ENCODE results near the gene COP1.

DNA sequence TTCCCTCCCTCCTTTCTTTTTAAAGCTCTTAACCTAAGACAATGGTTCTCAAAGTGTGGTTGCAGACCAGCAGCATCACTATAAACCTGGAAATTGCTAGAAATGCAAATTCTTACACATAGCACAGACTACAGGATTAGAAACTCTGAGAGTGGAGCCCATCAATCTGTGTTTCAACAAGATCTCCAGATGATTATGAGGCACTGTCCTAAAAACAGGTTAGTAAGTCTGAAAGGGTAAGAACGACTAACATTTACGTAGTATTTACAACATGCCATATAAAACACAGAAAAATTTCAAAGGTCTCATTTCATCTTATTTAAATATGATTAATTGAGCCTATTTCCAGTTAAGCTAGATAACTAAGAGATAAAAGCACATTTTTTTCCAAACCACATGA, 138.8 kb downstream of the COP1 start:
- TF ChIP-seq TCF4 (CRISPR knock-in tag; IDR thresholded peaks at IDR 0.05; ENCODE audit: borderline replicate concordance) (no peak), ZFP3 (CRISPR knock-in tag; IDR thresholded peaks at IDR 0.05) (no peak), BACH2 (CRISPR knock-in tag; IDR thresholded peaks at IDR 0.05; ENCODE audit: borderline replicate concordance) (no peak), ARNTL (CRISPR knock-in tag; IDR thresholded peaks at IDR 0.05; ENCODE audit: borderline replicate concordance, low read depth) (no peak), RARB (CRISPR knock-in tag; IDR thresholded peaks at IDR 0.05) (no peak), SNAI2 (CRISPR knock-in tag; IDR thresholded peaks at IDR 0.05) (no peak)
- TF ChIP-seq, protein P1, sequence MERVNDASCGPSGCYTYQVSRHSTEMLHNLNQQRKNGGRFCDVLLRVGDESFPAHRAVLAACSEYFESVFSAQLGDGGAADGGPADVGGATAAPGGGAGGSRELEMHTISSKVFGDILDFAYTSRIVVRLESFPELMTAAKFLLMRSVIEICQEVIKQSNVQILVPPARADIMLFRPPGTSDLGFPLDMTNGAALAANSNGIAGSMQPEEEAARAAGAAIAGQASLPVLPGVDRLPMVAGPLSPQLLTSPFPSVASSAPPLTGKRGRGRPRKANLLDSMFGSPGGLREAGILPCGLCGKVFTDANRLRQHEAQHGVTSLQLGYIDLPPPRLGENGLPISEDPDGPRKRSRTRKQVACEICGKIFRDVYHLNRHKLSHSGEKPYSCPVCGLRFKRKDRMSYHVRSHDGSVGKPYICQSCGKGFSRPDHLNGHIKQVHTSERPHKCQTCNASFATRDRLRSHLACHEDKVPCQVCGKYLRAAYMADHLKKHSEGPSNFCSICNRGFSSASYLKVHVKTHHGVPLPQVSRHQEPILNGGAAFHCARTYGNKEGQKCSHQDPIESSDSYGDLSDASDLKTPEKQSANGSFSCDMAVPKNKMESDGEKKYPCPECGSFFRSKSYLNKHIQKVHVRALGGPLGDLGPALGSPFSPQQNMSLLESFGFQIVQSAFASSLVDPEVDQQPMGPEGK (CRISPR knock-in tag; IDR thresholded peaks at IDR 0.05; ENCODE audit: borderline replicate concordance): no peak
- TF ChIP-seq, protein P2, sequence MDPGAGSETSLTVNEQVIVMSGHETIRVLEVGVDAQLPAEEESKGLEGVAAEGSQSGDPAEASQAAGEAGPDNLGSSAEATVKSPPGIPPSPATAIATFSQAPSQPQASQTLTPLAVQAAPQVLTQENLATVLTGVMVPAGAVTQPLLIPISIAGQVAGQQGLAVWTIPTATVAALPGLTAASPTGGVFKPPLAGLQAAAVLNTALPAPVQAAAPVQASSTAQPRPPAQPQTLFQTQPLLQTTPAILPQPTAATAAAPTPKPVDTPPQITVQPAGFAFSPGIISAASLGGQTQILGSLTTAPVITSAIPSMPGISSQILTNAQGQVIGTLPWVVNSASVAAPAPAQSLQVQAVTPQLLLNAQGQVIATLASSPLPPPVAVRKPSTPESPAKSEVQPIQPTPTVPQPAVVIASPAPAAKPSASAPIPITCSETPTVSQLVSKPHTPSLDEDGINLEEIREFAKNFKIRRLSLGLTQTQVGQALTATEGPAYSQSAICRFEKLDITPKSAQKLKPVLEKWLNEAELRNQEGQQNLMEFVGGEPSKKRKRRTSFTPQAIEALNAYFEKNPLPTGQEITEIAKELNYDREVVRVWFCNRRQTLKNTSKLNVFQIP (CRISPR knock-in tag; IDR thresholded peaks at IDR 0.05; ENCODE audit: borderline replicate concordance, low read depth): no peak

Data from SK-N-SH treated with all-trans-retinoic acid at 6 μM for 48 hours (cell line).